GM18520 (cell line): Measurements from ENCODE around the gene THSD7B.

ENCODE experiments used
- ATAC-seq: cut with Tn5 transposase; IDR thresholded peaks from one replicate; pipeline ENCODE4 v1.9.1; 2021; ENCODE audit not compliant: unreplicated experiment

The THSD7B gene

DNA sequence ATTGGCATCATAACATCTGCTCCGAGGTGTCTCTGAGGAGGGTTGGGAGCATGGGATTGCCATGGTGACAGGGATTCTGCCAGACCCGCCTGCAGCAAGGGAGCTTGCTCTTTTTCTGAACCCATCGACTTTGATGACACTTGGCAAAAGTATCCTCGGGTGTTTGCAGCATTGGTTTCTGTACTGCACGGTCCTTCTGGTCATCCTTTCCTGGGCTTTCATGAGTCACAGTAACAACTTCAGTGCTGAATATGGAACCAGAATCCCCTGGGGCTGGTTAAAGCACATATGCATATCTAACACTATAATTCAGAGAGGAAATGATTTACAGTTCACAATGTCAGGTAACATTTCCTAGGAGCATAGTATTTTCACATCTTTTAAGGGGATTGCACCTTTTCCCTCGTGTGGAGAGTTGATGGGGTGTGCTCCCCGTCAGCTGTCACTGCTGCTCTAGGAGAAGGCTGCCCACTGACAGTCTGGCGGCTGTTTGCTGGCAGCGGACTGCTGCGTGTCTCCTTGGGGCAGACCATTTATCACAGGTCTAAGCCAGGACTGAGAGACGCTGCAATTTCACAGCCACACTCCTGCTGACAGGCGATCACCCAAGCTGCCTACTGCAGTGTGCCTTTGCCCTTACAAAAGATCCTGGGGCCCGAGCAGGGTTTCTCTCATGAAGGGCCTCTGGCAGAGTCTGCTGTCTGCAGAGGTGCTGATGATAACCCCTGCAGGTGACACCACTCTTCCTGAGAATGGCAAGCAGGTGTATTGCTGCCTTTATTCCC, 425.3 kb downstream of the THSD7B start:
- no peak for ATAC-seq

DNA sequence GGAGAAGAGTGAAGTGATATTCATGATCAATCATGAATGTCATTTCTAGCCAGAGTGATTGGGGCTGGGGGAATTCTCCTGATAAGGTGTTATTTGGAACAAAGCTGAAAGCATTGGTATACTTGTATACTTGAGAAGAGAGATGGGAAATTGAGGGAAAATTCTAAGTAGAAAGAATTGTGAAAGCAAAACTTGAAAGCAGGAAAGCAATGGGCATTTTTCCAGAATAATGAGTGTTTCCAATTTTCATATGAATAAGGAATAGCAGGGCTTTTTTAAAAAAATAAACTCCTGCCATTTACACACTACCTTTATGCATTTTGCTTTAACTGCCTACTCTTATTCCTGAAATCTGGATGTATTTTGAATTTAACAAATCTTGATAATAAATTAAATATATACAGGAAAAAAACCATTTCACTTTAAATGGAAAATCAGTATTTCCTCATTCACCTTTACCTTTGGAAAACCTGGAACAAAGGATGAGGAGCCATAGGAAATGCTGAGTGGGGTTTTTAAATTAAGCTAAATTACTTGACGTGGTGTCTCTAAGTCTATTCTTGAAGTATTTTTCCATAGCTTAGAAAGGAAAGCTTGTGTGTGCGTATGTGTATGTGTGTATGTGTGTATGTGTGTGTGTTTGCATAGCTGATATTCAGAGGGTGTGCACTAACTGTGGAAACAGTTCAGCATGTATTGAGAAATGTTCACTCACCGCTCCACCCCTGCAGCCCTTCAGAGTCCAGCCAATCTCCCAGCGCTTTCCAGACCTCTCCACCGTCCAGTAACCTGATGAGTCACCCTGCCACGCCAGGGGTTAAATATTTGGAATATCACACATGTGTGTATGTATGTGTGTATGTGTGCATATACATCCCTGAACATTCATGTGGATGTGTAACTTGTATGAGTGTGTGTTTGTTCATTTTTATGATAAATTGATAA, 427.3 kb downstream of the THSD7B start:
- ATAC-seq = no peak

DNA sequence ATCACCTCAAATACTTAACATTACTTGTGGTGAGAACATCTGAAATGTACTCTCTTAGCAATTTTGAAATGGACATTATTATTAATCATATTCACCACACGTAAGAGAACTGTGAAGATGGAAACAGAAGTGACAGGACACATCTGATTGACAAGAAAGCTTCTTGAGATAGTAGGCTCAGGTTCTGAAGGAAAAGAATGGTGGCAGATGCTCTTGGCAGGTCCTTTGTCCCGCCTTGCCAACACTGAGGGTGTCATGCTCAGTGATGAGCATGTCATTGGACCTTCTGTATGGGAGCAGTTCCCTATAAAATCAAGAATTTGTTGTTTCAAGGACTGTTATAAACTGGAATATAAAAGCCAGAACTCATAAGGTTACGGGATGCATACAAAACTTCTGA, 428.1 kb downstream of the THSD7B start:
- ATAC-seq = no peak

DNA sequence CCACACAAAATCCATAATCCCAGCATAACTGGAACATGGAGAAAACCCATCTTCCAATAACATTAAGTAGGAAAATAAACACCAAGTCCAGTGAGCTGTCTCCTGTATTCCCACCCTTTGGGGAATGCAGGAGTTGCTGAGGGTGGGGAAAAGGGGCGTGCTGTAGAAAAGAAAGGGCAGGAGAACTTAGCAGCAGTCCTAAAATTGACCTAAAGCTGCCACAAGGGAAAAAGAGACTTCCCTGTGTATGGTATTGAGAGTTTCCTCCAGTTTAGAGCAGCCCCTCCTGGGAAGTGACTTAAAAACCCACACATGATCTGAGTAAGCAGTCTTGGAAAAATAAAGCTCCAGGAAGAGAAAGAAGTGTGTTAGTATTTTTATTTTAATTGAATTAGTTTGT, 428.8 kb downstream of the THSD7B start:
- no peak for ATAC-seq

DNA sequence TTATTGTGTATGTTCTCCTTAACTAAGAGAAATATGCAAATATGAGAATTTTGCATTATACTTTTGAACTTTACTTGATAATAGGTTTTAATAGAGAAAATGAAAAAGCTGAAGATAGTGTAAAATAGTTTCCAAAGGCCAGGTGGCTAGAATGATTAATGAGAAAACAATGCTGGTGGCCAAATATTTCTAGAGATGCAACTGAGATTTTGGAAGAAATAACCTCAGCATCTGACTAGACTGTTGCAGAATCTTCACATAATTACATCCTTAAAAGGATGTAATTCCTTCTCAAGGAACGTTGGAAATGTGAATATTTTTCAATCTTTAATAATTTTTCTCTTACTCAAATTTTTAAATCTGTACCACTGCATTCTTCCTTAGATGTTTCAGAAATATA, 434.4 kb downstream of the THSD7B start:
- ATAC-seq = no peak

DNA sequence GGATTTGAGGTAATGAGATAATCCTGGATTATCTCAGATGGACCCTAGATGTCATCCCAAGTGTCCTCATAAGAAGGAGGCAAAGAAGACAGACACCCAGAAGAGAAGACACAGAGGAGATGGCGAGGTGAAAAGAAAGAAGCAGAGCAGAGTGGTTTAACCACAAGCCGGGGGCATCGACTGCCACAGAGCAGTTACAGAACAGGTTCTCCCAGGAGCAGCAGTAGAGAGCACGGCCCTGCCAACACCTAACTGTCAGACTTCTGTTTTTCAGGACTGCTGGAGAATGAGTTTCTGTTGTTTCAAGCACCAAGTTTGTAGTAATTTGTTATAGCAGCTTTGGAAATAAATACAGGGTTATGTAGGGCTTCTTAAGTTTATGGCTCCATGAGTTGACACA, 437.0 kb downstream of the THSD7B start:
- ATAC-seq = no peak

DNA sequence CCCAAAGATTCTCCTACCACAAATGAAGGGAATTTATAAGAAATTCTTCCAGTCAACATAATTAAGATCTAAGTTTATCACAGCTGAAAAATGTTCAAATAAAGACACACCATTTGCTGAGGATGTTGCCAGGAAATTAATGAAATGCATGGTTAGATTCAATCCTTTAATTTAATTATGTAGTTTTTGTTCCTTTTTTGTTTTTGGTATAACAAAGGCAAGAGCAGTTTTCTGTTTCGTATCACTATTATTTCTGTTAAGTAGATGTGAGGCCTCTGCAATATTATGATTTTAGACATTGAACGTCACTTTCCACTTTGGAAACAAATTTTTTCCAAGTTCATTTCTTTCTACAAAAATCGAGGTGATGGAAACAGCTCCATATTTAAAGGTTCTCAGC, 440.0 kb downstream of the THSD7B start:
- no peak for ATAC-seq

DNA sequence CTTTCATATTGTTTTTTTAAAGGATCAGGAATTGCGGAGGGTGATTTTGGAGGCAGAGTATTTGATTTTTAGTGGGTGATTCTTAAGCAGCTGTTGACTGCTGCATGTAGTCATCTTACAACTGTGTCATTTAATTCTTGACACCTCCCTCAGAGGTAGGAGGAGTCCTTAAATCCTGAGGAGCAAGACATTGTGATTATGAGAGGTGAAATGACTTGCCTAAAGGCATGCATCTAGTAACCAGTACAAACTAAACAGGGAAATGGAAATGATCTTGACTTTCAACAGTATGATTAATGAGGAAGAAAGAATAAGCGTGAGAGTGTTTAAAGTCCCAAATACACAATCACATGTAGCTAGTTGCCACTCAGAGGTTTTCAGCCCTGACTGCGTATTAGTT, 440.7 kb downstream of the THSD7B start:
- no peak for ATAC-seq

DNA sequence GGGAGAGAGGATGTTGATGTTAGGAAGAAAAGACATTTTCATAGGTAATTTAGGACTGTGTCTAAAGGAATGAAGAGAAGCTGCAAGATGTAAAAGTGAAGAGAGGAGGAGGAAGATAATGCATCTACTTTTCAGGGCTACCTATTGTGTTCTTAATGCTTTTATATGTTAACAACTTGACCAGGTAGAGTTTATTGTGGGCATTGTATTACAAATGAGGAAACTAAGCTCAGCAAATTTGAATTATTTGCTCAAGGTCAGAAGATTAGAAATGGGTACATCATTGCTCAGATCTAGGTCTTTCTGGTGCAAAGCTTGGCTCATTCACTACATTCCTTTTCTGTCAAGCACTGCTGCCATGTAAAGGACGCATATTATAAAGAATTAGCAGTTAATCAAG, 441.7 kb downstream of the THSD7B start:
- ATAC-seq = no peak

DNA sequence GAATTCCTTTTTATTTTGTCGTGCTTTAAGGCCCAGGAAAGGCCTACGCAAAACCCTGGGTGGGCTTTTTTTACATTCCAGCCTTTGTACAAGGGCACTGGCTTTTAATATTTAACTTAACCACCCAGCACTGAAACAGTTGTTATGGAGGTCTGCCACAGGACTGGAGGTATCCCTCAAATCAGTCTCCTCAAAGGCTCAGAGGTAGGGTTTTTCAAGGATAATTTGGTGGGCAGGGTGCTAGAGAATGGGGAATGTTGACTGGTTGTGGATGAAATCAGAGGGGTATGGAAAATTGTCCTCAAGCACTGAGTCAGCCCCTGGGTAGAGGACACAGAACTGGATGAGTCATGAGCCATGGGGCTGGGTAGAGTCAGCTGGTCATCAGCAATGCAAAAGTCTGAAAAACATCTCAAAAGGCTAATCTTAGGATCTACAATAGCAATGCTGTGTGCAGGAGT, 443.1 kb downstream of the THSD7B start:
- ATAC-seq = no peak

DNA sequence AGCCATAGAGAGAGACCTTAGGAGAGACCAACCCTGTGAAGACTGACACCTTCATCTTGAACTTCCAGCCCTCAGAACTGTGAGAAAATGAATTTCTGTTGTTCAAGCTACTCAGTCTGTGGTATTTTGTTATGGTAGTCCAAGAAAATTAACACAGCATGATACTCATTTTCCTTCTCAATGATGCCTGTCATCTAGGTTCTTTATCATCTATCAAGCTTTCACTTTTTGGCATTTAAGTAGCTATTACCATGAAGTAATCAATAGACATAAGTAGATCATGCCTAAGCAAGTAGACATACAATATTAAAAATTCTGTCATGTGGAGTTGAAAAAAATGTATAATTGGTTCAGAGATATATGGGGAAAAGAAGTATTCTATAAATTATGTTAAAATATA, 444.7 kb downstream of the THSD7B start:
- no peak for ATAC-seq

DNA sequence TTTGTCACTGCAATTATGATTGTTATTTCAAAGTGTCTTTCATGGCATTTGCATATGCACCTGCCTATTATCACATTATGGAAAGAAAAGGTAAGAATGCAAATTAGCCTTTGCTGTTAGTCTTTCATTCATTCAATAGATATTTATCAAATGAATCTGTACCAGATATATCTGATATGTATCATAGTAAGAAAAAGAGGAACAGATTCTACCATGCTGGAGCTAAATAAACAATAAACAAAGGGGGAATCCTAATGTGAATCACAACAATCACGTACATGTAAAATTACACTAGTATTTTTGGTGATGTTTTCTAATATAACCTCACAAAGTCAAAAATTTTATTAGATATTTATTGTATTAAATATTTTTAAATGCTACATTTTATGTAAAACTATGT, 446.4 kb downstream of the THSD7B start:
- ATAC-seq = no peak

DNA sequence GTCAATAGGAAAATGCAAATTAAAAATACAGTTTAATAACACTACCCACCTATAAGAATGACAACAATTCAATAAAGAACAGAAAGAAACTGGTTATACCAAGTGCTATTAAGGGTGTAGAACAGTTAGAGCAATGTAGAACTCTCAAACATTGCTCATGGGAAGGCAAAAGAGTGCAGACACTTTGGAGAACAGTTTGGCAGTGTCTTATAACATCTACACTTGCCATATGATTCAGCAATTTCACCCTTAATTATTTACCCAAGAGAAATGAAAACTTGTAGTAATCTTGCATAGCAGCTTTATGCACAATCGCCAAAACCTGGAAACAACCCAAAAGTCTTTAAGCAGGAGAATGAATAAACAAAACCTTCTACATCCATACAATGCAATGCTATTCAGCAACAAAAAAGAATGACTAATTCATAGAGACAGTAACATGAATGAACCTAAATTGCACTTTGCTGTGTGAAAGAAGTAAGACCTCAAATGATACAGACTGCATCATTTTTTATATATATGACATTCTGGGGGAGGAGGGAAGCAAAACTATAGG, 455.2 kb downstream of the THSD7B start:
- no peak for ATAC-seq

DNA sequence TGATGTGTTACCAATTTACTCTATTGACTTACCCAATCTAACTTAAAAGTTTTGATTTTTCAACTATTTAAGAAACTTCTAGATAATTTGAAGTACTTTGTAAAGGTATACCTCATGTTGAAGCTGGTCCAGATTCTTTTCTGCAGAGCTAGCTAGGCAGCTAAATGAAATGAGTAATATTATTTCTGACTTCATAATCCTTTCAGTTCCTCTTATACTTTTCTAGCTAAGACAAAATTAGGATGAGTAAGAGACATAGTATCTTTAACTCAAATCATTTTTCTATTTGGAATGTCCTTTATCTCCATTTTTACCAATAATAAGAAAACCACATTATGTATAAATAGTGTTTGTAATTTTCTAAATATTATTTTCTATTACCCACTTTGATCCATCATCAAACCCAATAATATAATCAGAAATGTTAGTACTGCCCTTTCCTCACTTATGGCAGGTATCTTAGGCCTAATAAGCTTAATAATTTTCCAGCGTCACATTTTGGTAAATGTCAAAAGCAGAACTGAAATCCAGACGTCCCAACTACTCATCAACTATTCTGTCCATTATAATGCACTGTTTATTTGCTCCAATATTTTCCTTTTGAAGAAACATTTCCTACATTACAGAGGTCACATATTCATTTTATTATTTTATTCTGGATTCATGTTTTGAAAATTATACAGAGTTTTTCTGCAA, 456.6 kb downstream of the THSD7B start:
- peak; percentile 32 for ATAC-seq

DNA sequence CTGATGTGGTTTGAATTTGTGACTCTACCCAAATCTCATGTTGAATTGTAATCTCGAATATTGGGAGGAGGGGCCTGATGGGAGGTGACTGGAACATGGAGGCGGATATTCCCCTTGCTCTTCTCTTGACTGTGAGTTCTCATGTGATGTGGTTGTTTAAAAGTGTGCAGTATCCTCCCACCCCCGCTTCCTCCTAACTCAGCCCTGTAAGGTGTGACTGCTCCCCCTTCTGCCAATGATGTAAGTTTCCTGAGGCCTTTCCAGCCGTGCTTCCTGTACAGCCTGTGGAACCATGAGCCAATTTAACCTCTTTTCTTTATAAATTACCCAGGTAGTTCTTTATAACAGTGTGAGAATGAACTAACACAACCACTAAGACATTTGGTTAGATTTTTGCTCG, 458.4 kb downstream of the THSD7B start:
- no peak for ATAC-seq

DNA sequence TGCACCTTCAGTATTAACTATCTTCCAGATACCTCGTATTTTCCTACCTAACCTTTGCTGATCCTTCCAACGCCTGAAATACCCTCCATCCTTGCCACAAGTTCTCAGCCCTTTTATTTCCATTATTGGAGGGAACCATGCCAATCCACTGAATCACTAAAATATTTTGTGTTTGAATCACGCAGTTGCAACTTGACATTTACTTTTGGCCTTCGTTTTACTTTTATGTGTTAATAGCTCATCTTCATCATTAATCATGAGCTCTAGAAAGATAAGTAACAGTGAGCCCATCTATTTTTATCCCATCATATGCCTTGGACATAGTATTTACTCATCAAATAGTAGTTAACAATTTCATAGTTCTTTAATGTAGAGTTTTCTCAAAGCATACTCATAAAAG, 463.2 kb downstream of the THSD7B start:
- no peak for ATAC-seq

DNA sequence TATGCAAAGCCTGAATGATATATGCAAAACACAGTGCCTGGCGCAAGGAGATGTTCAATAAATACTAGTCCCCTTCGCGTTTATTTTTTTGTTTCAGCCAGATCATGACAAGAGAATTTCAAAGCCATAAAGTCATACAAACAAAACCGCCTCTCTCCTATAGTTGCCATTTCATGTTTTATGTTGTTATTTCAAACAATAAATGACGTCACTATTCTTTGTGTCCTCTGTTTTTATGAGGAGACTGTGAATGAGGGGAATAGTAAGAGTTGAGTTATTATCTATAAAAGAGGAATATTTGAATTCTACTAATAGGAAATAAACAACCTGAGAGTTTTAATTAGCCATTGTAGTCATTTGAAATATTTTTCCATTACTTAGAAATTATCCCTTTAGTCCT, 464.5 kb downstream of the THSD7B start:
- ATAC-seq = no peak

DNA sequence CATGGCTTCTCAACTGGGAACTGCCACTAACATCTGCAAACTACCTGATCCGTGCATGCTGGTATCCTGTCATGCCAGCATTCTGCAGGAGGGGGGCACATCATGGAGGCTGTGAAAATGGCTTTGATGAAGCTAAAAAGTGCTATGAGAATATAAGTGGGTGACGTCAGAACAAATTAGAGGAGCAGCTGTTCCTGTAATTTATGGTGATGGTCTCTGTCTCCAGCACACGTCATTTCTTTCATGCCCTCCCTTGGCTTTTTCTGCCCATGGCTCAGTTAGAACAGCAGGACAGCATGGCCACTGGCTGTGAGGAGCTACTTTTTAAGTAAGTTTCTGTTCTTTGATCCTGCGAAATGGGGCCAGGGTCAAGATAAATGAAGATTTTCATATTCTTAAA, 466.3 kb downstream of the THSD7B start:
- ATAC-seq = no peak

DNA sequence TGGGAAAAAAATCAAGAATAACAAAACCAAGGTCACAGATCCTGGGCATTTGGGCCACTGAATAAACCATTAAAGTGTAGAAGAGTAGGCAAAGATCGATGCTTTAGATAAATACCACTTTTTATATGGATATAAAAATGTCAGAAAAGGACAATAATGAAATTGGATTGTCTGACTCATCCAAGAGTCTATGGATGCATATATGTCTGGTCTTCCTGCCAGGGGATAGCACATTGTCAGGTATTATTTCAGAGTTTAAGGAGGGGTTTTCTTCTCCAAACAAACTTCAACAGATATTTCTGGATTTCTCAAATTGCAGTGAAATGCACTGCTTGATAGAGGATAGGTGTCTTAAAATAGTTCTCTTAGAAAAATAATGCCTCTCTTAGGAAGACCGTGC, 466.7 kb downstream of the THSD7B start:
- no peak for ATAC-seq

DNA sequence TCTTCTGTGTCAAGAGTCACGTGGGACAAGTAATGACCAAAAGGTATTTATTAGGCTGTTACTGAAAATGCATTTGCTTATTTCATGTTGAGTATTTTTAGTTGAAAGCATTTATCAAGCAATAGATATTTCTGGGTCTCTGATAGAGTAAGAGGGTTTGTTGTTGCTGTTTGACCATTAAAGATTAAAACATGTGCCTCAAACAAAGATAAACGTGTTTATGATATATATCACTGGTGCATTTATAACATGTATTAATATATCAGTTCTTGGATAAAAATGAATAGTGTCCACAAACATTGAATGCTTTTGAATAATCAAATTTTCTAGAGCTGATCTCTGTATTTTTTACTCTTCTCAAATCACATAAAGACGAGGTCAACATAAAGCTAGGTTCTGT, 467.7 kb downstream of the THSD7B start:
- no peak for ATAC-seq

DNA sequence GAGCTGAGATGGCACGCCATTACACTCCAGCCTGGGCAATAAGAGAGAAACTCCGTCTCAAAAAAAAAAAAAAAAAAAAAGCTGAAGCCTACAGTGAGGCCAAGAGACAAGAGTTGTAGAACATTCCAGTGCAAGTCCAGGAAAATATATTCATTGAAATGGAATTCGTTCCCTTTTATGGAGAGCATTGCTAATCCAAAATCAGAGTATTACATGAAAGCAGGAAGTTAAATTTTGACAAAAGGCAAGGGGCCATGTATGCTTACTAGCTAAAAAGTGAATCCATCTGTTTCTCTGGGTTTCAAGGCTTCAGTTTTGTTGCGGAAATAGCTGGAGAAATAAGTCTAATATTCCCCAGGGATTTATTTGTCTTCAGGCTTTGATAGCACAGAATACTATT, 471.7 kb downstream of the THSD7B start:
- ATAC-seq = no peak
